Measurements from ENCODE around the gene PCP4L1.

Gene PCP4L1

DNA sequence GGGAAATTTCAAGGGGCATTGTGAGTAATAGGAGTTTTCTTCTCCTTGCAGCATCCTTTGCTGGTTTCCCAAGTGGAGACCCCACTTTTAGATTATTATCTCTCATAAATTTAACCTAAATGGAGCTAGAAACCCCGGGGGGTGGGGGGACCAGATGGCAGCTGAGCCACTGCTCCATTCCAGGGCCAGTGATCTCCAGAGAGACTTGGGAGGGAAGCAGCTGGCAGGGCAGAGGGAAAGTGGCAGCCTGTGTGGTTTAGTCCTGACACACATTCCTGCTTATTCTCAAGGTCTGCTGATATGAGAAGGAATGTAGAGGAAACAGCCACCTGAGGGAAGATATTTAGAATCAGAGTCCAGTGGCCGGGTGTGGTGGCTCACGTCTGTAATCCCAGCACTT lies 16.3 kb downstream of the PCP4L1 start:
- no peaks in the 10 kb centered on the region for H3K9me3 ChIP-seq (ENCODE audit: insufficient read depth, low read depth, low read length)
- no peak overlapping the region for H3K27ac ChIP-seq (ENCODE audit: low read depth, low read length)
- no peaks in the 10 kb centered on the region for H3K4me1 ChIP-seq (ENCODE audit: insufficient read depth, low read length)
- WGBS: 93% methylated on average over 3 of the region's 3 CpGs
- no peak overlapping the region for H3K9ac ChIP-seq (ENCODE audit: low read depth, low read length)
- peaks cover 5% of the 10 kb centered on the region; the same call in 1 of the 2 replicates for H3K27me3 ChIP-seq (ENCODE audit: insufficient read depth, low read length)
- no peak overlapping the region for H3K4me3 ChIP-seq (ENCODE audit: low read length)
- no peaks in the 10 kb centered on the region for H3K36me3 ChIP-seq (ENCODE audit: insufficient read depth, low read length)

DNA sequence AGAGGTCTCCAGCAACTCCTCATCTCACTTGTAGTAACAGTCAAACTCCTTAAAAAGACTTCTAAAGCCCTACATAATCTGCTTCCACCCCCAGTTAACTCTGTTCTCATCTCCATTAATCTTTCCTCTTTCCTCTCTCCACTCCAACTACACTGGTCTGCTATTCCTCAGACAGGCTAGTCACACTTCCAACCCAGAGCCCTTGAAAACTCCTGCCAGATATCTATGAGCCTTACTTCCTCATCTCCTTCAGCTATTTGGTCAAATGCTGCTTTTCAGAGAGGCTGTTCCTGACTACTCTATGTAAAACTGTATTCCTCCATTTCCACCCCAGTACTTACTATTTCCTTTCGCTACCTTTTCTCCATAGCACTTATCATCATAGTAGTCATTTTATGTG lies 24.4 kb downstream of the PCP4L1 start:
- H3K9me3 ChIP-seq (ENCODE audit: insufficient read depth, low read depth, low read length): no peaks in the 10 kb centered on the region
- H3K4me3 ChIP-seq (ENCODE audit: low read length): no peak overlapping the region
- H3K9ac ChIP-seq (ENCODE audit: low read depth, low read length): no peak overlapping the region
- peaks cover 6% of the 10 kb centered on the region; the same call in 1 of the 2 replicates for H3K4me1 ChIP-seq (ENCODE audit: insufficient read depth, low read length)
- H3K27me3 ChIP-seq (ENCODE audit: insufficient read depth, low read length): peaks cover 4% of the 10 kb centered on the region; the same call in 1 of the 2 replicates
- 13% methylated on average over 1 of the region's 1 CpG for WGBS
- no peak overlapping the region for H3K27ac ChIP-seq (ENCODE audit: low read depth, low read length)
- no peaks in the 10 kb centered on the region for H3K36me3 ChIP-seq (ENCODE audit: insufficient read depth, low read length)

DNA sequence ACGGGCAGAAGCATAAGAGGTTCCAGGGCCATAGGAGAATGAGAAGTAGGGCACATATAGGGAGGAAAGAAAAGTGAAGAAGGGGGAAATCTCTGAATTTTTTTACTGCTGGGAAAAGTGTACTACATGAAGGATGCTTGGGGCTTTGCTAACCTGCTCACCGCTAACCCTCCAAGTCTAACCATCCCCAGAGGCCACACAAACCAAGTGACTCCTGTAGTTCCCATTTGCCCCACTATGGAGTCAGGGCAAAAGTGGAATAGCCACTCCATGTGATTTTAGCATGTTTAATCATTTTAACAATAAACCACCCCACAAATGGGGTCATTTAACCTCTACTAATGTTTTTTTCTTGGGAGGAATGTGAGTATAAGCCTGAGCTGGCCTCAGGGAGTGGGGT lies 26.6 kb downstream of the PCP4L1 start:
- no peaks in the 10 kb centered on the region for H3K9me3 ChIP-seq (ENCODE audit: insufficient read depth, low read depth, low read length)
- no peak overlapping the region for H3K4me3 ChIP-seq (ENCODE audit: low read length)
- peaks cover 4% of the 10 kb centered on the region; the same call in 1 of the 2 replicates for H3K27me3 ChIP-seq (ENCODE audit: insufficient read depth, low read length)
- H3K27ac ChIP-seq (ENCODE audit: low read depth, low read length): no peak overlapping the region
- no peaks in the 10 kb centered on the region for H3K36me3 ChIP-seq (ENCODE audit: insufficient read depth, low read length)
- peaks cover 6% of the 10 kb centered on the region; the same call in 1 of the 2 replicates for H3K4me1 ChIP-seq (ENCODE audit: insufficient read depth, low read length)
- no peak overlapping the region for H3K9ac ChIP-seq (ENCODE audit: low read depth, low read length)
- 86% methylated on average over 2 of the region's 2 CpGs for WGBS

DNA sequence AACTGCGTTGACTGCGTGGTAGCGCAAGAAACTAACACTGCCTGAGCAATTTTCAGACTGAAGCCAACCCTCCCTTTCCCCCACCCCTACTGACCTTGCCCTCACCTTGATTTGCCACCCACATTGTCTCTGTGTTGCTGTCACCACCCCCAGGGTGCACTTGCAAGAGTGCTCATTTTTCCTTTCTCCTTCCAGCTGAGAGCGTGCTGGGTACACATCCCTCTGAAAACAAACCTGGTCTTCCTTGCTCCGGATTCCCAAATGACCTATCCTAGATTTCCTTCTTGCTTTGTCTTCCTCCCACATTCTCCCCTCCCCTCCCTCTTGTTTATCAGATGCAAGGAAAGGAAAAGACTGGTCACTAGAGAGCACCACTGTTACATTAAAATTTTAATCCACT lies 27.0 kb downstream of the PCP4L1 start:
- Histone ChIP-seq H3K4me1 (ENCODE audit: insufficient read depth, low read length) (peaks cover 6% of the 10 kb centered on the region; the same call in 1 of the 2 replicates), H3K9ac (ENCODE audit: low read depth, low read length) (no peak overlapping the region), H3K9me3 (ENCODE audit: insufficient read depth, low read depth, low read length) (no peaks in the 10 kb centered on the region), H3K4me3 (ENCODE audit: low read length) (no peak overlapping the region), H3K36me3 (ENCODE audit: insufficient read depth, low read length) (no peaks in the 10 kb centered on the region), H3K27me3 (ENCODE audit: insufficient read depth, low read length) (peaks cover 4% of the 10 kb centered on the region; the same call in 1 of the 2 replicates), H3K27ac (ENCODE audit: low read depth, low read length) (no peak overlapping the region)
- 59% methylated on average over 5 of the region's 5 CpGs for WGBS

DNA sequence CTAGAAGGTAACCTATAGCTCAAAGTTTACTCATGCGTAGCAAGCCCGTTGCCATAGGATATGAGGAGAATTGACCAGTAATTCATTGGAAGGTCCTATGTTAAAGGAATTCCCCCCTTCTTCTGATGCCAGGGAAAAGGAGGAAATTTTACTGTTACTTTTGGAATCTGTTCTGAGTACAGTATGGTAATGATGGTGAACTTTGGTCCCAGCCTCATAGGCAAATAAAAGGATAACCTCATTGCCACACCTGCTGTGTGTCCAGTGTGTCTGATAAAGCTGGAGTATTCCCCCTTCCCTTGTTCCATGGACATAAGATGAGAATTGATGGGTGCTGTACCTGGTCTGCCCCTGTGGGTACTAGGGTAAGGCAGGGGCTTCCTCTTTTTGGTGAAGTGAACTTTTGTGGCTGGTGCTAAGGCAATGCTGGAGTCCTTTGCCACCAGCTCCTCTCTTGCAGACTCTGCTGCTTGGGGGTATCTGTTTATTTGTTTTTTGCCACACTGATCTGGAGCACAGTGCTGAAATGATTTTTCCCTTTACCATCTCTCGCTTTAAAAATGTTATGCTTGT lies 29.0 kb downstream of the PCP4L1 start:
- Histone ChIP-seq H3K27me3 (ENCODE audit: insufficient read depth, low read length) (peaks cover 4% of the 10 kb centered on the region; the same call in 1 of the 2 replicates), H3K9ac (ENCODE audit: low read depth, low read length) (no peak overlapping the region), H3K27ac (ENCODE audit: low read depth, low read length) (no peak overlapping the region), H3K36me3 (ENCODE audit: insufficient read depth, low read length) (no peaks in the 10 kb centered on the region), H3K4me1 (ENCODE audit: insufficient read depth, low read length) (peaks cover 8% of the 10 kb centered on the region; the same call in 1 of the 2 replicates), H3K9me3 (ENCODE audit: insufficient read depth, low read depth, low read length) (no peaks in the 10 kb centered on the region), H3K4me3 (ENCODE audit: low read length) (no peak overlapping the region)
- 100% methylated on average over 2 of the region's 3 CpGs for WGBS

DNA sequence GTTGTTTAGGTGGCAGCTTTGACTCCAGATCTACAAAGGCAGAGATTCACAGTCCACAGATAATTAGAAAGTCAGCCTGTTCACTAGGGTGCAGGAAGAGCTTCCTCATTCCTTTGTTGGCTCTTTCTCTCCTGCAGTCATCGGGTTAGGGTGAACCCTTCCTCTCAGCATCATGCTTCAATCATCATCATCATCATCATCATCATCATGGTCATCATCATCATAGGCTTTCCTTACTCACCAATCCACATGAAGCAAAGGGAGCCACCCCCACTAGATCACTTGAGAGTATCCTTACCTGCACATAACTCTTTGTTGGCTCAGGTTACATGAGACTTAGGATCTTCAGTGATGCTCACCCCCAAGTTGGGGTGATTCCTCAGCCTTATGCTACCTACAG lies 32.2 kb downstream of the PCP4L1 start:
- Histone ChIP-seq H3K36me3 (ENCODE audit: insufficient read depth, low read length) (no peaks in the 10 kb centered on the region), H3K27ac (ENCODE audit: low read depth, low read length) (no peak overlapping the region), H3K4me3 (ENCODE audit: low read length) (no peak overlapping the region), H3K9me3 (ENCODE audit: insufficient read depth, low read depth, low read length) (no peaks in the 10 kb centered on the region), H3K9ac (ENCODE audit: low read depth, low read length) (no peak overlapping the region), H3K4me1 (ENCODE audit: insufficient read depth, low read length) (peaks cover 3% of the 10 kb centered on the region; the same call in 1 of the 2 replicates), H3K27me3 (ENCODE audit: insufficient read depth, low read length) (no peaks in the 10 kb centered on the region)
- WGBS: 95% methylated on average over 1 of the region's 1 CpG

DNA sequence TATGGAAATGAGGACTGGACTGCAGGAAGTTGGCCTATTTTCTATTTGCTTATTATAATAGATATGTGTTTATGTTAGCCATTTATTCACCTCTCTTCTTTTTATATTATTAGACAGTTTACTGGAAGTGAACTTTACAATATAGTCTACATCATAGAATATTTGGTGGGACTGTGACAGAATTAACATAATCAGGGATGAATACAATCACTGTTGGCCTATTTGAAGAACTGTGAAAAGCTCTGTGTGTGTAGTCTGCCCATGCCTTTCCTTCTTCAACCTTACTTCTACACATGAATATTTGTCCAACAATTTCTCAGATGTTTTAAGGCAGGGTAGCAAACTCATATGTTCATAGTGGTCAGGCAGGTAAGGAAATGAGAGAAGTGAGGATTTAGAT lies 38.9 kb downstream of the PCP4L1 start:
- 0 out of 2 replicates have a peak, but pooled peaks cover 4% of the 10 kb centered on the region for H3K4me1 ChIP-seq (ENCODE audit: insufficient read depth, low read length)
- no peaks in the 10 kb centered on the region for H3K9me3 ChIP-seq (ENCODE audit: insufficient read depth, low read depth, low read length)
- no peaks in the 10 kb centered on the region for H3K36me3 ChIP-seq (ENCODE audit: insufficient read depth, low read length)
- no peaks in the 10 kb centered on the region for H3K27me3 ChIP-seq (ENCODE audit: insufficient read depth, low read length)
- no peak overlapping the region for H3K4me3 ChIP-seq (ENCODE audit: low read length)
- H3K9ac ChIP-seq (ENCODE audit: low read depth, low read length): no peak overlapping the region
- H3K27ac ChIP-seq (ENCODE audit: low read depth, low read length): no peak overlapping the region

DNA sequence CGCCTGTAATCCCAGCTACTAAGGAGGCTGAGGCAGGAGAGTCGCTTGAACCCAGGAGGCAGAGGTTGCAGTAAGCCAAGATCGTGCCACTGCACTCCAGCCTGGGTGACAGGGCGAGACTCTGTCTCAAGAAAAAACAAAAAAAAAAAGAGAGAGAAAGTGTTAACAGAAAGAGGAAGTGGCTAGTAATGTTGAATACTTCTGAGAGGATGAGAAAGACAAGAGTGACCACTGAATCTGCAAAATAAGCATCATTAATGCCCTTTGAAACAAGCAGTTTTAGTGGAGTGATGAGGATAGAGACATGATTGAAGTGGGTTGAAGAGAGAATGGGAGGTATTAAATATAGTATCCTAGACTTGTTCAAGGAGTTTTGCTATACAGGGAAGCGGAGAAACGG lies 39.6 kb downstream of the PCP4L1 start:
- Histone ChIP-seq H3K9ac (ENCODE audit: low read depth, low read length) (no peak overlapping the region), H3K27ac (ENCODE audit: low read depth, low read length) (no peak overlapping the region), H3K9me3 (ENCODE audit: insufficient read depth, low read depth, low read length) (no peaks in the 10 kb centered on the region), H3K4me1 (ENCODE audit: insufficient read depth, low read length) (0 out of 2 replicates have a peak, but pooled peaks cover 4% of the 10 kb centered on the region), H3K4me3 (ENCODE audit: low read length) (no peak overlapping the region), H3K36me3 (ENCODE audit: insufficient read depth, low read length) (no peaks in the 10 kb centered on the region), H3K27me3 (ENCODE audit: insufficient read depth, low read length) (no peaks in the 10 kb centered on the region)
- 93% methylated on average over 6 of the region's 6 CpGs for WGBS

DNA sequence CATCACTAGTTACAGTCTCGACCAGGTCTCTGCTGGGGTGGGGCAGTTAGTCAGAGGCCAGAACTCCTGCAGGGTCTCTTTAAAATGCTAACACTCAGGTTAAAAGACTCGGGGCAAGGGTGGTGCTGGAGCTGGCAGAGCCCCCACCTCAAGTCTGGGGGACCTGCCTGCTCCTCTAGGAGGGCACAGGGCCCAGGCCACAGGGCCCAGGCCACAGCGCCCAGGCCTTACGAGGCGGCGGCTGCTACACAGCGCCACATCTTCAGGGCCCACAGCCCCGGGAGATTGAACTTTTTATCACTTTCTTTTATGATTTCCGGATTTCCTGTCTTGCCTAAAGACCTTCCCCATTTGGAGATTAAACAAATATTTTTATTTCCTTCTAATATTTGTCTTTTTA lies 40.8 kb downstream of the PCP4L1 start:
- Histone ChIP-seq H3K4me1 (ENCODE audit: insufficient read depth, low read length) (peaks cover 12% of the 10 kb centered on the region), H3K36me3 (ENCODE audit: insufficient read depth, low read length) (no peaks in the 10 kb centered on the region), H3K27ac (ENCODE audit: low read depth, low read length) (no peak overlapping the region), H3K4me3 (ENCODE audit: low read length) (no peak overlapping the region), H3K9me3 (ENCODE audit: insufficient read depth, low read depth, low read length) (no peaks in the 10 kb centered on the region), H3K9ac (ENCODE audit: low read depth, low read length) (no peak overlapping the region), H3K27me3 (ENCODE audit: insufficient read depth, low read length) (no peaks in the 10 kb centered on the region)
- 72% methylated on average over 9 of the region's 9 CpGs for whole genome bisulfite sequencing

DNA sequence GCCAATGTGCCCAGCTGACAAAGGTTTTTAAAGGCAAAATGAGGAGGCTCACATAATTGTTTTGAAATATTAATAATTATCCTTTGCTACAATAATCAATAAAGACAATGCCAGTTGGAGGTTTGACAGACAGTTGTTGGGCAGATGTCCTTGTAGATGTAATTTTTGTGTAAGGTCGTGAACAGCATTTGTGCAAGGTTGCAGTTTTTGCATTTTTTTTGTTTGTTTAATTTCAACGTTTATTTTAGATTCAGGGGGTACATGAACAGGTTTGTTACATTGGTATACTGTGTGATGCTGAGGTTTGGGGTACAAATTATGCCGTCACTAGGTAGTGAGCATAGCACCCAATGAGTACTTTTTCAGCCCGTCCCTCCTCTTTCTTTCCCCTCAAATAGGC lies 41.9 kb downstream of the PCP4L1 start:
- H3K36me3 ChIP-seq (ENCODE audit: insufficient read depth, low read length): no peaks in the 10 kb centered on the region
- H3K27me3 ChIP-seq (ENCODE audit: insufficient read depth, low read length): no peaks in the 10 kb centered on the region
- 95% methylated on average over 4 of the region's 4 CpGs for WGBS
- no peaks in the 10 kb centered on the region for H3K9me3 ChIP-seq (ENCODE audit: insufficient read depth, low read depth, low read length)
- H3K27ac ChIP-seq (ENCODE audit: low read depth, low read length): no peak overlapping the region
- no peak overlapping the region for H3K9ac ChIP-seq (ENCODE audit: low read depth, low read length)
- peaks cover 18% of the 10 kb centered on the region for H3K4me1 ChIP-seq (ENCODE audit: insufficient read depth, low read length)
- no peak overlapping the region for H3K4me3 ChIP-seq (ENCODE audit: low read length)

DNA sequence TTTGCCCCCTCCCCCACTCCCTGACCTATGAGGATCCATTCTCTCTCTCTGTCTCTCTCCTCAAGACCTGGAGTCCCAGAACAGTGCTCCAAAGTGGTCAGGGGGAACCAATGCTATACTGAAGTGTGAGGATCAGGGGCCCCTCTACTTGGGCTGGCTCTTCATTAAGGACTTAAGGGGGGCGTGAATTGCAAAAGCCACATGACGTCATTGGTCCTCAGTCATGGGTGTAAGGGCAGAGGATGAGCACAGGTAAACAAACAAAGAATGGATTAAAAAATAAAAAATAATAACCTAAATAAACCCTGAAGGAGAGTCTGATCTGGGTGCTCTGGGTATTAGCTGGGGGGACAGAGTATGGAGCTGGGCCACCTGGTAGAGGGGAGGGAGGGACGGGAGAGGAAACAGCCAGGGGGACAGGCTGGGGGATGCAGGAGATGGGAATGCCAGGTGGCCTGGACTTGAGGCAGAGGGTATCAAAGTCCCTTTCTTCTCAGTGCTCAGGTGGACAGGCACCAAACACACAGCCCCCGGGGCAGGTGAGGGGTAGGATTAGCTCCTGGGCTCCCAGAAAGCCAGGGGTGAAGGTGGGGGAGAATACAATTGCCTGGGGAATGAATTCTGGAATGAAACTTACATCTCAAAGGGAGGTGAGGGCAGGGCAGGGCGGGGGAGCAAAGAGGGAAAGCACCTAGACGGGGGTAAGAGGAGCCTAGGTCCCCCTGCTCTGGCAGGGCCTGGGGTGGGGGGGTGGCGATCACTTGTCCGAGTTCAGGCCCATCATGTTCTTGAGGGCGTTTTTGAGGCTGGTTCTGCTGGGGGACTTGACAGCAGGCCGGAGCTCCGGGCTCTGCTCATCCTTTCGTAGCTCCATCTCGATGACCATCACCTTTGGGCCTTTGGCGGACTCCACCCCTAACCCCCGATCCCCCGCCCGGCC lies 46.7 kb downstream of the PCP4L1 start:
- Histone ChIP-seq H3K4me1 (ENCODE audit: insufficient read depth, low read length) (peaks cover 22% of the 10 kb centered on the region), H3K27ac (ENCODE audit: low read depth, low read length) (no peak overlapping the region; the same call in 1 of the 2 replicates), H3K9me3 (ENCODE audit: insufficient read depth, low read depth, low read length) (no peaks in the 10 kb centered on the region), H3K4me3 (ENCODE audit: low read length) (peak overlapping the region; percentile 89), H3K36me3 (ENCODE audit: insufficient read depth, low read length) (no peaks in the 10 kb centered on the region), H3K27me3 (ENCODE audit: insufficient read depth, low read length) (no peaks in the 10 kb centered on the region), H3K9ac (ENCODE audit: low read depth, low read length) (no peak overlapping the region)
- WGBS: 11% methylated on average over 17 of the region's 17 CpGs

Data from HUES64 (cell line).